GM12865 (cell line): ENCODE data around the gene OR5T2.

Experiments
- DNase-seq: peaks from one replicate; pipeline ENCODE4 v3.0.0; 2010; ENCODE audit warnings: low read depth
- H3K4me3 ChIP-seq: 2 replicates; pipeline ENCODE4 v1.5.1; 2011; ENCODE audit warnings: mild to moderate bottlenecking, low read depth, low read length, control low read depth
- TF ChIP-seq, protein P1 (sequence below): IDR thresholded peaks from 2 replicates; pipeline ENCODE4 v1.5.1; 2011; ENCODE audit warnings: low read length, control low read depth, low read depth, inconsistent platforms; ENCODE audit not compliant: insufficient read depth; ENCODE audit errors: missing control alignments

The OR5T2 gene

DNA sequence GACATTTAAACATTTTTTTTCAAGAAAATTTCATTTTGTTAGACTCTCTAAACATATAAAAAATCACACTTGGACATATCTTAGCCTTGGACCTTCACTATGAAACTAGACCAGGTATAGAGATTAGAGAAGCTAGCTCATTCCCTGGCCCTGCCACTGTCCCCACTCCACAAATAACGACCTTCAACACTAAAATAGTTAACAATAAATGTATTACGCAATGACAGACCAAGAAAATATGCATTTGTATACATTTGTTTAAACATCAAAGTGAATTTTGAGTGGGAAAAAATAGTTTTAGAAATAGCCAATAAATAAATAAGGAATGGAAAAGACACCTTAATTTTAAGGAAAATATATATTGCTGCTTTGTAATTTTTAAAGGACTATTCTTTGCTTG is 36.7 kb downstream of the OR5T2 start:
- TF ChIP-seq, protein P1, sequence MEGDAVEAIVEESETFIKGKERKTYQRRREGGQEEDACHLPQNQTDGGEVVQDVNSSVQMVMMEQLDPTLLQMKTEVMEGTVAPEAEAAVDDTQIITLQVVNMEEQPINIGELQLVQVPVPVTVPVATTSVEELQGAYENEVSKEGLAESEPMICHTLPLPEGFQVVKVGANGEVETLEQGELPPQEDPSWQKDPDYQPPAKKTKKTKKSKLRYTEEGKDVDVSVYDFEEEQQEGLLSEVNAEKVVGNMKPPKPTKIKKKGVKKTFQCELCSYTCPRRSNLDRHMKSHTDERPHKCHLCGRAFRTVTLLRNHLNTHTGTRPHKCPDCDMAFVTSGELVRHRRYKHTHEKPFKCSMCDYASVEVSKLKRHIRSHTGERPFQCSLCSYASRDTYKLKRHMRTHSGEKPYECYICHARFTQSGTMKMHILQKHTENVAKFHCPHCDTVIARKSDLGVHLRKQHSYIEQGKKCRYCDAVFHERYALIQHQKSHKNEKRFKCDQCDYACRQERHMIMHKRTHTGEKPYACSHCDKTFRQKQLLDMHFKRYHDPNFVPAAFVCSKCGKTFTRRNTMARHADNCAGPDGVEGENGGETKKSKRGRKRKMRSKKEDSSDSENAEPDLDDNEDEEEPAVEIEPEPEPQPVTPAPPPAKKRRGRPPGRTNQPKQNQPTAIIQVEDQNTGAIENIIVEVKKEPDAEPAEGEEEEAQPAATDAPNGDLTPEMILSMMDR, result no peak
- no peak overlapping the region for H3K4me3 ChIP-seq
- no peak for DNase-seq

- H3K4me3 ChIP-seq, result no peak overlapping the region
- TF ChIP-seq, protein P1, result no peak
- DNase-seq, result no peak
Observed at GRCh38 chr11:56196705-56197104, 37.4 kb downstream of the OR5T2 start.

DNA sequence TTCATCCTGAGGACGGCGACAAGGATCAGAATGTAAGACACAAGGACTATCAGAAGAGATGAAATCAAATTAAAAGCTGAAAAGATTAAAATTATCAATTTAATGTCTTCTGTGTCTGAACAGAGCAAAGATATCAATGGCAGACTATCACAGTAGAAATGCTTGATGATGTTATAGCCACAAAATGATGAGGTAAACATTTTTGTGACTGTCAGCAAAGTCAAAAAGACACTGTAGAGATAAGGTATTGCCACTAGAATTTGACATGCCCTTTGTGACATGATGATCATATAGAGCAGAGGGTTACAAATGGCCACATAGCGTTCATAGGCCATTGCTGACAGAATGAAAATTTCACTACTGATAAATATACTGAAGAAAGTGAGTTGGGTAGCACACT is 45.5 kb downstream of the OR5T2 start:
- TF ChIP-seq, protein P1, result no peak
- no peak for DNase-seq

GRCh38 chr11:56183459-56183858 is 50.6 kb downstream of the OR5T2 start:
- TF ChIP-seq, protein P1, result no peak
- H3K4me3 ChIP-seq, result no peak overlapping the region
- no peak for DNase-seq

More for the DNA sequence above, 45.5 kb downstream of the OR5T2 start:
- H3K4me3 ChIP-seq, result no peak overlapping the region
